ENCODE data around the gene LRRC14B.
"Not testable (repeated sequence)": the region's sequence is repeated elsewhere in the genome, so short reads cannot be mapped to it uniquely, and the experiment has no call there.

The LRRC14B gene

GRCh38 chr5:156411-157072 is 34.8 kb upstream of the LRRC14B start:
- Mint-ChIP-seq H3K9me3 (no peaks in the 10 kb centered on the region), H3K4me3 (no peak overlapping the region), H3K36me3 (ENCODE audit: low read depth) (no peaks in the 10 kb centered on the region), H3K27me3 (ENCODE audit: low read depth) (peaks cover 8% of the 10 kb centered on the region), H3K4me1 (ENCODE audit: low read depth) (no peaks in the 10 kb centered on the region), H3K27ac (no peak overlapping the region)

- Mint-ChIP-seq H3K9me3 (no peaks in the 10 kb centered on the region), H3K4me3 (no peak overlapping the region), H3K27ac (no peak overlapping the region), H3K4me1 (ENCODE audit: low read depth) (no peaks in the 10 kb centered on the region), H3K27me3 (ENCODE audit: low read depth) (peaks cover 4% of the 10 kb centered on the region), H3K36me3 (ENCODE audit: low read depth) (no peaks in the 10 kb centered on the region)
These were observed 34.1 kb upstream of the LRRC14B start for GRCh38 chr5:157126-157715.

GRCh38 chr5:157801-158200 is 33.5 kb upstream of the LRRC14B start:
- H3K4me3 Mint-ChIP-seq = no peak overlapping the region
- H3K9me3 Mint-ChIP-seq = no peaks in the 10 kb centered on the region
- H3K27me3 Mint-ChIP-seq (ENCODE audit: low read depth) = no peaks in the 10 kb centered on the region
- H3K27ac Mint-ChIP-seq = no peak overlapping the region
- no peaks in the 10 kb centered on the region for H3K4me1 Mint-ChIP-seq (ENCODE audit: low read depth)
- H3K36me3 Mint-ChIP-seq (ENCODE audit: low read depth) = no peaks in the 10 kb centered on the region

- no peaks in the 10 kb centered on the region for H3K9me3 Mint-ChIP-seq
These were observed 32.4 kb upstream of the LRRC14B start for GRCh38 chr5:158807-159447.

GRCh38 chr5:159448-160172 is 31.7 kb upstream of the LRRC14B start:
- Mint-ChIP-seq H3K27ac (no peak overlapping the region), H3K36me3 (ENCODE audit: low read depth) (no peaks in the 10 kb centered on the region), H3K27me3 (ENCODE audit: low read depth) (no peaks in the 10 kb centered on the region), H3K9me3 (no peaks in the 10 kb centered on the region), H3K4me3 (no peak overlapping the region), H3K4me1 (ENCODE audit: low read depth) (no peaks in the 10 kb centered on the region)

More at GRCh38 chr5:158807-159447, 32.4 kb upstream of the LRRC14B start:
- H3K4me1 Mint-ChIP-seq (ENCODE audit: low read depth) = no peaks in the 10 kb centered on the region
- no peak overlapping the region for H3K27ac Mint-ChIP-seq
- no peaks in the 10 kb centered on the region for H3K27me3 Mint-ChIP-seq (ENCODE audit: low read depth)
- no peak overlapping the region for H3K4me3 Mint-ChIP-seq
- no peaks in the 10 kb centered on the region for H3K36me3 Mint-ChIP-seq (ENCODE audit: low read depth)

- H3K9me3 Mint-ChIP-seq = no peaks in the 10 kb centered on the region
- no peaks in the 10 kb centered on the region for H3K27me3 Mint-ChIP-seq (ENCODE audit: low read depth)
- H3K27ac Mint-ChIP-seq = no peak overlapping the region
- H3K36me3 Mint-ChIP-seq (ENCODE audit: low read depth) = no peaks in the 10 kb centered on the region
- no peaks in the 10 kb centered on the region for H3K4me1 Mint-ChIP-seq (ENCODE audit: low read depth)
- H3K4me3 Mint-ChIP-seq = no peak overlapping the region
These were observed 31.2 kb upstream of the LRRC14B start for GRCh38 chr5:160173-160510.

- Mint-ChIP-seq H3K36me3 (ENCODE audit: low read depth) (no peaks in the 10 kb centered on the region), H3K4me1 (ENCODE audit: low read depth) (no peaks in the 10 kb centered on the region), H3K27ac (no peak overlapping the region), H3K4me3 (no peak overlapping the region), H3K27me3 (ENCODE audit: low read depth) (no peaks in the 10 kb centered on the region), H3K9me3 (no peaks in the 10 kb centered on the region)
These were observed 30.1 kb upstream of the LRRC14B start for GRCh38 chr5:160921-161802.

GRCh38 chr5:161803-162110 is 29.5 kb upstream of the LRRC14B start:
- Mint-ChIP-seq H3K27ac (no peak overlapping the region), H3K4me1 (ENCODE audit: low read depth) (no peaks in the 10 kb centered on the region), H3K4me3 (no peak overlapping the region), H3K27me3 (ENCODE audit: low read depth) (no peaks in the 10 kb centered on the region), H3K36me3 (ENCODE audit: low read depth) (no peaks in the 10 kb centered on the region), H3K9me3 (no peaks in the 10 kb centered on the region)

- H3K27me3 Mint-ChIP-seq (ENCODE audit: low read depth) = no peaks in the 10 kb centered on the region
- H3K9me3 Mint-ChIP-seq = no peaks in the 10 kb centered on the region
- no peak overlapping the region for H3K4me3 Mint-ChIP-seq
- no peak overlapping the region for H3K27ac Mint-ChIP-seq
- H3K36me3 Mint-ChIP-seq (ENCODE audit: low read depth) = no peaks in the 10 kb centered on the region
- H3K4me1 Mint-ChIP-seq (ENCODE audit: low read depth) = no peaks in the 10 kb centered on the region
These were observed 29.1 kb upstream of the LRRC14B start for GRCh38 chr5:162190-162564.

GRCh38 chr5:162565-163337 is 28.5 kb upstream of the LRRC14B start:
- H3K4me1 Mint-ChIP-seq (ENCODE audit: low read depth) = no peaks in the 10 kb centered on the region
- H3K4me3 Mint-ChIP-seq = no peak overlapping the region
- no peaks in the 10 kb centered on the region for H3K9me3 Mint-ChIP-seq
- no peak overlapping the region for H3K27ac Mint-ChIP-seq
- H3K27me3 Mint-ChIP-seq (ENCODE audit: low read depth) = no peaks in the 10 kb centered on the region
- H3K36me3 Mint-ChIP-seq (ENCODE audit: low read depth) = no peaks in the 10 kb centered on the region

- H3K9me3 Mint-ChIP-seq = no peaks in the 10 kb centered on the region
- H3K27ac Mint-ChIP-seq = no peak overlapping the region
- H3K36me3 Mint-ChIP-seq (ENCODE audit: low read depth) = no peaks in the 10 kb centered on the region
- H3K4me3 Mint-ChIP-seq = no peak overlapping the region
- H3K4me1 Mint-ChIP-seq (ENCODE audit: low read depth) = no peaks in the 10 kb centered on the region
- H3K27me3 Mint-ChIP-seq (ENCODE audit: low read depth) = no peaks in the 10 kb centered on the region
These were observed 28.0 kb upstream of the LRRC14B start for GRCh38 chr5:163338-163620.

GRCh38 chr5:163841-164240 is 27.5 kb upstream of the LRRC14B start:
- Mint-ChIP-seq H3K9me3 (no peaks in the 10 kb centered on the region), H3K27ac (no peak overlapping the region), H3K36me3 (ENCODE audit: low read depth) (no peaks in the 10 kb centered on the region), H3K4me1 (ENCODE audit: low read depth) (no peaks in the 10 kb centered on the region), H3K4me3 (no peak overlapping the region), H3K27me3 (ENCODE audit: low read depth) (no peaks in the 10 kb centered on the region)

- Mint-ChIP-seq H3K27ac (no peak overlapping the region), H3K27me3 (ENCODE audit: low read depth) (no peaks in the 10 kb centered on the region), H3K36me3 (ENCODE audit: low read depth) (no peaks in the 10 kb centered on the region), H3K4me3 (no peak overlapping the region), H3K4me1 (ENCODE audit: low read depth) (no peaks in the 10 kb centered on the region), H3K9me3 (no peaks in the 10 kb centered on the region)
These were observed 27.1 kb upstream of the LRRC14B start for GRCh38 chr5:164244-164643.

- H3K36me3 Mint-ChIP-seq (ENCODE audit: low read depth); H3K9me3 Mint-ChIP-seq; H3K4me3 Mint-ChIP-seq; H3K27me3 Mint-ChIP-seq (ENCODE audit: low read depth); H3K4me1 Mint-ChIP-seq (ENCODE audit: low read depth); H3K27ac Mint-ChIP-seq: not testable (repeated sequence)
These were observed 26.5 kb upstream of the LRRC14B start for GRCh38 chr5:164783-165182.

All from T-helper 1 cell treated with Interleukin-12 subunit alpha and Interleukin-12 subunit beta and Interleukin-4 antibody, amounts not matched to agents 30 μg/mL and 1 μg/mL, for 36 hours (primary cell).